HFF-Myc (cell line): ENCODE measurements around the gene TMEM30B.

Experiments
- DNase-seq: peaks from one replicate; pipeline ENCODE4 v3.0.0-alpha.2; 2011; ENCODE audit warnings: low read depth; ENCODE audit errors: extremely low read depth
- H3K4me3 ChIP-seq: replicated peaks from 2 replicates; pipeline ENCODE4 v1.5.1; 2011; ENCODE audit warnings: low read depth, mild to moderate bottlenecking, control low read depth, low read length
- CTCF ChIP-seq: IDR thresholded peaks from 2 replicates; pipeline ENCODE4 v1.5.1; 2012; ENCODE audit warnings: mild to moderate bottlenecking, low read depth, low read length, control low read depth; ENCODE audit errors: missing control alignments

Gene TMEM30B

DNA sequence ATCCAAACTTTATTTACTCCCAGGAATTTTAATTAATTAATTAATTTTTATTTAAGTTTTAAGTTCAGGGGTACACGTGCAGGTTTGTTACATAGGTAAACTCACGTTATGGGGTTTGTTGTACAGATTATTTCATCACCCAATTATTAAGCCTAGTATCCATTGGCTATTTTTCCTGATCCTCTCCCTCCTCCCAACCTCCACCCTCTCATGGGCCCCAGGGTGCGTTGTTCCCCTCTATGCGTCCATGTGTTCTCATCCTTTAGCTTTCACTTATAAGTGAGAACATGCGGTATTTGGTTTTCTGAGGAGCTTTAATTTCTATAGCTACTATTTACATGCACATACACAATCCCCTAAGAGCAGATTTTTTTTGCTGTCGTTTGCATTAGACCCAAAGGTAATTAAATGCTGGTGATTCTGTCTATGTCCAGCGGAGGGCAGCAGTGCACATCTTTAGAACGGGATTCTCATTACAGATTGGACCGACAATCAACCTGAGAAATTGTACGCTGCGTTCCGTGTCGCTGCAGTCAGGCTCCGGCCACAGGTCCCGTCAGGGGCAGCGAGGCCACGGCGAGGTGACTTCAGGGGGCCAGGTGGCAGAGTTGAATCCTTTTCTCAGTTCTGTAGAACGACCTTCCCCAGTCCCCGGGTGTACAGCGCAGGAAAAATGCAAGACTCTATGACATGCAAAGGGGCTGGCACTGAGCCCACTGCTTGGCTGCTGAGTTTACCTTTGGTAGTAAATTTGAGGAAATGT, 11.6 kb downstream of the TMEM30B start:
- DNase-seq: peak; percentile 77
- peak overlapping the region; percentile 28 for H3K4me3 ChIP-seq

DNA sequence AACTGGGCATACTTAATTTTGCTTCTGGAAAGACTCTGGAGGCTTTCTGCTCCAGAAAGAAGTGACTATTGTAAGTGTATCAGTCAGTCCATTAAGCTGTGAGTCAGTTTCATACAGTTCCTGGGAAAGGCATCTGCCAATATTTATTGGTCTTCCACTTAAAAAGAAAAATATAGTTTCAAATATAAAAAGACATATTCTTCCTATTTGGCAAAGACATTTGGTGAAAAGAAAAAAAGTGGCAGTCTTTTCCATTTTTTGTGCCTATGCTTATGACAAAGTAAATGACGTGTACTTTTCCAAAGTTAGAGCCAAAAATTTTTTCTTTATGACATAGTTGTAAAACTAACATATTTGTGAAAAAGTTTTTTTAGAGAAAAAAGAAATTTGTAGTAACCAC, 12.3 kb downstream of the TMEM30B start:
- no peak for TF ChIP-seq CTCF
- DNase-seq: no peak
- H3K4me3 ChIP-seq: no peak overlapping the region

More for the DNA sequence above, 11.6 kb downstream of the TMEM30B start:
- TF ChIP-seq CTCF: peak; percentile 67

- no peak for DNase-seq
- no peak overlapping the region for H3K4me3 ChIP-seq
- TF ChIP-seq CTCF: no peak
Observed at GRCh38 chr14:61266891-61267740, 14.0 kb downstream of the TMEM30B start.

DNA sequence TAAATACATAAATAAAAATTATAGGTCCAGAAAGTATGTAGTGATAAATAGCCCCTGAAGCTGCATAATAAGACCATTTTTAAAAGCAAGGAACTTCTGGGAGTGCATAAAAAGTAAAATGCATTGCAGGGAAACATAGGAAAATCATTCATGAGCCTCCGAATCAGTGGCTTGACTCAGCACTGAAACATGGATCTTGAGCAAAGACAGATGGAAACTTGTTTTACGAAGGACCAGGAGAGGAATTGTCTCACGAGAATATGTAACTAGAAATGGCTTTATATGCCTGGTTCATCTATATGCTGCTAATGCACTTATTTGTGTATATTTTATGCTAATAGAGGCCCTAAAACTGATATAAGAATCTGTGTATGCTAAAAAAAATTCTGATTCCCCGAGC, 14.7 kb downstream of the TMEM30B start:
- TF ChIP-seq CTCF: no peak
- DNase-seq: no peak
- H3K4me3 ChIP-seq: no peak overlapping the region

DNA sequence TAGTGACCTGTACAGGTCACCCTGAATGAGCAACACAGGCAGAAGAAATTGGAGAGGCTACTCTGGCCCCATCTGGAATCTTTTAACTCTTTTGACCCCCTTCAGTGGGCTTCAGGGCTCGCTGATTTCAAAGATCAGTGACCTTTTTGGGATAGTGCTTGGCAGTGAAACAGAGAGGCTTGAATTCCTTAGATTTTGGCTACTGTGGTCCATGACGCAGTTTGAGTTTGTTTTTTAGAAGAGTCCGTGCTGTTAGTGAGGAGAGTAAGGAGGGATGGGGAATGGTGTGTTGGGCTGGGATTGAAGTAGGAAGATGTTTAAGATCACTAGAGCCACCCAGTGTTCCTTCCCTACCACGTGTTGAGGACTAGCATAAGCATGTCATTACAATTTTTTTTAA, 16.5 kb downstream of the TMEM30B start:
- H3K4me3 ChIP-seq: no peak overlapping the region

GRCh38 chr14:61264010-61264571, 17.0 kb downstream of the TMEM30B start:
- no peak for DNase-seq
- no peak for TF ChIP-seq CTCF
- no peak overlapping the region for H3K4me3 ChIP-seq

More for the DNA sequence above, 16.5 kb downstream of the TMEM30B start:
- no peak for DNase-seq
- no peak for TF ChIP-seq CTCF
